GM23248 (cell line): ENCODE results near the gene ZBTB42.

Source experiments
- EZH2 ChIP-seq: fragments of 200-600 bp; sonication (generic); IDR thresholded peaks from 2 replicates; pipeline ENCODE4 v1.6.1; 2018; ENCODE audit warnings: antibody characterized with exemption, mild to moderate bottlenecking; ENCODE audit not compliant: insufficient read depth, poor library complexity, severe bottlenecking
- EZH2phosphoT487 ChIP-seq: fragments of 200-600 bp; sonication (generic); IDR thresholded peaks from 2 replicates; pipeline ENCODE4 v1.6.1; 2018; ENCODE audit warnings: antibody characterized with exemption, moderate library complexity, mild to moderate bottlenecking, low read depth; ENCODE audit not compliant: insufficient read depth

GRCh38 chr14:104803912-104804410, 3.1 kb downstream of the ZBTB42 start:
- TF ChIP-seq EZH2phosphoT487: no peak
- no peak for TF ChIP-seq EZH2
